H1 (cell line): ENCODE measurements around the gene ADM5. TPM values are rescaled to one million over a fixed set of nuclear protein-coding genes. Genes with fewer than 3 reads are reported as not detected.
A peak's percentile ranks its signal among the peaks of the same experiment; 100 is the strongest.

ENCODE experiments used
- CTCF ChIA-PET: fragments of 300-600 bp; sonication (Branson Sonifier 250); formaldehyde crosslinking; loops from one replicate; lab custom pipeline; 2021; ENCODE audit not compliant: partially characterized antibody; lab: Charles Lee
- POLR2A ChIA-PET: fragments of 300-600 bp; sonication (Branson Sonifier 250); formaldehyde crosslinking; loops from one replicate; lab custom pipeline; 2021; ENCODE audit warnings: inconsistent platforms; ENCODE audit not compliant: partially characterized antibody; lab: Charles Lee
- DNase-seq, 2 experiments: peaks; one replicate each; pipeline versions ENCODE4 v3.0.0 to v3.0.0-alpha.2; 2010 to 2022; ENCODE audit warnings: low spot score in 2 of 2, low read depth in 1 of 2, mixed read lengths in 1 of 2
- FAIRE-seq: peaks from 2 replicates; lab custom pipeline; 2011; peaks lifted over from hg19 to GRCh38; lab: Jason Lieb, UNC
- H2AFZ ChIP-seq: 2 replicates; pipeline ENCODE4 v1.8.1; 2012; ENCODE audit warnings: low read length, inconsistent platforms
- H2AK5ac ChIP-seq: 2 replicates; pipeline ENCODE4 v1.6.1; 2013; ENCODE audit warnings: low read depth, low read length
- H2BK120ac ChIP-seq: replicated peaks from 2 replicates; pipeline ENCODE3; 2013; ENCODE audit warnings: low read depth, low read length, inconsistent platforms
- H2BK12ac ChIP-seq: 2 replicates; pipeline ENCODE4 v1.6.1; 2013; ENCODE audit warnings: low read depth, low read length
- H2BK15ac ChIP-seq: 2 replicates; pipeline ENCODE4 v1.6.1; 2013; ENCODE audit warnings: low read length
- H2BK20ac ChIP-seq: 2 replicates; pipeline ENCODE4 v1.6.1; 2013; ENCODE audit warnings: low read length
- H2BK5ac ChIP-seq: 2 replicates; pipeline ENCODE4 v1.6.1; 2013; ENCODE audit warnings: low read depth, low read length
- H3K14ac ChIP-seq: 2 replicates; pipeline ENCODE4 v1.6.1; 2013; ENCODE audit warnings: inconsistent platforms; ENCODE audit not compliant: insufficient read length
- H3K18ac ChIP-seq: 2 replicates; pipeline ENCODE4 v1.6.1; 2013; ENCODE audit warnings: low read length; ENCODE audit errors: extremely low read depth
- H3K23ac ChIP-seq: 2 replicates; pipeline ENCODE4 v1.6.1; 2013; ENCODE audit warnings: inconsistent platforms; ENCODE audit not compliant: insufficient read length
- H3K23me2 ChIP-seq: 2 replicates; pipeline ENCODE4 v1.6.1; 2013; ENCODE audit warnings: low read depth, low read length
- H3K27ac ChIP-seq: 2 replicates; pipeline ENCODE4 v1.6.1; 2011; ENCODE audit warnings: low read depth, low read length, inconsistent platforms
- H3K27me3 ChIP-seq, 4 experiments: replicated peaks in 1 of 4; 1 replicate in 1 of 4; 2 replicates in 3 of 4; pipeline versions ENCODE4 v1.6.1 to v1.8.1; 2011 to 2013; ENCODE audit warnings: low read length in 3 of 4, mild to moderate bottlenecking in 3 of 4, inconsistent platforms in 2 of 4, mixed read lengths in 2 of 4, moderate library complexity in 1 of 4; ENCODE audit not compliant: control insufficient read depth in 3 of 4, insufficient read depth in 3 of 4; ENCODE audit errors: extremely low read depth in 1 of 4
- H3K36me3 ChIP-seq, 4 experiments: 2 replicates each; pipeline versions ENCODE4 v1.6.1 to v1.8.1; 2011 to 2013; ENCODE audit warnings: mild to moderate bottlenecking in 4 of 4, low read length in 3 of 4, moderate library complexity in 2 of 4, control low read depth in 1 of 4, inconsistent platforms in 1 of 4; ENCODE audit not compliant: insufficient read depth in 4 of 4, control insufficient read depth in 2 of 4
- H3K4ac ChIP-seq: replicated peaks from 2 replicates; pipeline ENCODE3; 2013; ENCODE audit warnings: low read length, low read depth, mixed read lengths, inconsistent platforms; ENCODE audit not compliant: insufficient read length
- H3K4me1 ChIP-seq, 4 experiments: replicated peaks in 1 of 4; 1 replicate in 1 of 4; 2 replicates in 3 of 4; pipeline versions ENCODE4 v1.6.1 to v1.8.1; 2011 to 2013; ENCODE audit warnings: low read length in 3 of 4, inconsistent platforms in 2 of 4, mixed read lengths in 1 of 4; ENCODE audit not compliant: insufficient read depth in 4 of 4, control insufficient read depth in 3 of 4
- H3K4me2 ChIP-seq, 2 experiments: 2 replicates each; pipeline versions ENCODE4 v1.6.1 to v1.8.1; 2011 to 2013; ENCODE audit warnings: low read depth in 2 of 2, low read length in 2 of 2, control low read depth in 1 of 2, inconsistent platforms in 1 of 2, mild to moderate bottlenecking in 1 of 2; ENCODE audit not compliant: insufficient read depth in 1 of 2
- H3K4me3 ChIP-seq, 4 experiments: fragments of 200-600, 300-600 bp in 1 of 4; sonication (generic), shearing (Covaris generic), sonication (Bioruptor Twin) in 1 of 4; 2 replicates each; pipeline versions ENCODE4 v1.5.1 to v1.8.1; 2011 to 2016; ENCODE audit warnings: low read length in 4 of 4, low read depth in 3 of 4, control low read depth in 2 of 4, inconsistent platforms in 2 of 4, mild to moderate bottlenecking in 2 of 4, mixed read lengths in 1 of 4, moderate library complexity in 1 of 4; ENCODE audit not compliant: insufficient read depth in 2 of 4; ENCODE audit errors: extremely low read depth in 1 of 4
- H3K56ac ChIP-seq: replicated peaks from 2 replicates; pipeline ENCODE3; 2013; ENCODE audit warnings: low read depth, mild to moderate bottlenecking, mixed read lengths, low read length, inconsistent platforms; ENCODE audit not compliant: insufficient read length
- H3K79me1 ChIP-seq: 2 replicates; pipeline ENCODE4 v1.6.1; 2013; ENCODE audit warnings: low read depth, low read length, control low read depth
- H3K79me2 ChIP-seq, 2 experiments: 2 replicates each; pipeline versions ENCODE4 v1.6.1 to v1.8.1; 2012 to 2013; ENCODE audit warnings: low read length in 2 of 2, mild to moderate bottlenecking in 2 of 2, inconsistent platforms in 1 of 2; ENCODE audit not compliant: insufficient read depth in 2 of 2, control insufficient read depth in 1 of 2
- H3K9ac ChIP-seq, 4 experiments: replicated peaks in 1 of 4; 1 replicate in 1 of 4; 2 replicates in 3 of 4; pipeline versions ENCODE4 v1.6.1 to v1.8.1; 2011 to 2013; ENCODE audit warnings: low read depth in 3 of 4, low read length in 3 of 4, control low read depth in 2 of 4, mild to moderate bottlenecking in 2 of 4, moderate library complexity in 2 of 4, inconsistent platforms in 1 of 4; ENCODE audit errors: extremely low read depth in 1 of 4
- H3K9me3 ChIP-seq, 2 experiments: 2 replicates each; pipeline versions ENCODE4 v1.6.1 to v1.8.1; 2012 to 2013; ENCODE audit warnings: mild to moderate bottlenecking in 2 of 2, moderate library complexity in 2 of 2, control low read depth in 1 of 2, inconsistent platforms in 1 of 2, low read depth in 1 of 2, low read length in 1 of 2, mixed read lengths in 1 of 2; ENCODE audit not compliant: insufficient read depth in 2 of 2
- H4K20me1 ChIP-seq, 2 experiments: replicated peaks in 1 of 2; 2 replicates each; pipeline versions ENCODE3 to v1.8.1; 2011 to 2013; ENCODE audit warnings: inconsistent platforms in 2 of 2, low read length in 2 of 2, mild to moderate bottlenecking in 1 of 2; ENCODE audit not compliant: insufficient read depth in 2 of 2, control insufficient read depth in 1 of 2
- H4K5ac ChIP-seq: 2 replicates; pipeline ENCODE4 v1.6.1; 2013; ENCODE audit warnings: low read length, low read depth, mixed read lengths, inconsistent platforms; ENCODE audit not compliant: insufficient read length
- H4K8ac ChIP-seq: 2 replicates; pipeline ENCODE4 v1.8.0; 2013; ENCODE audit warnings: mild to moderate bottlenecking, moderate library complexity, low read length, inconsistent platforms; ENCODE audit not compliant: insufficient read depth; ENCODE audit errors: extremely low read depth
- H4K91ac ChIP-seq: replicated peaks from 2 replicates; pipeline ENCODE3; 2013; ENCODE audit warnings: low read length, mixed read lengths, inconsistent platforms; ENCODE audit not compliant: insufficient read length
- CEBPB ChIP-seq: IDR thresholded peaks from 2 replicates; pipeline ENCODE4 v1.6.1; 2012; ENCODE audit warnings: low read depth, low read length
- CTBP2 ChIP-seq: IDR thresholded peaks from 2 replicates; pipeline ENCODE4 v1.7.0; 2011; ENCODE audit warnings: borderline replicate concordance, mild to moderate bottlenecking, moderate library complexity, mixed read lengths, low read length; ENCODE audit not compliant: insufficient read depth, insufficient read length
- EZH2 ChIP-seq: fragments of 200-600 bp; sonication (generic); IDR thresholded peaks from 2 replicates; pipeline ENCODE4 v1.7.1; 2012; ENCODE audit warnings: low read depth, mild to moderate bottlenecking, moderate library complexity, low read length, inconsistent platforms; ENCODE audit not compliant: severe bottlenecking
- JUND ChIP-seq: IDR thresholded peaks from 2 replicates; pipeline ENCODE4 v1.6.1; 2011; ENCODE audit warnings: mild to moderate bottlenecking, improper control_type of control experiment, low read length
- KDM1A ChIP-seq: fragments of 200-600, 300-600 bp; sonication (generic); IDR thresholded peaks from 2 replicates; pipeline ENCODE4 v1.7.1; 2016; ENCODE audit warnings: mild to moderate bottlenecking, low read length, borderline replicate concordance
- KDM4A ChIP-seq: IDR thresholded peaks from one replicate; pipeline ENCODE4 v1.7.1; 2012; ENCODE audit warnings: low read depth, mild to moderate bottlenecking, moderate library complexity, low read length, inconsistent platforms; ENCODE audit not compliant: severe bottlenecking
- NANOG ChIP-seq: IDR thresholded peaks from 2 replicates; pipeline ENCODE4 v1.6.1; 2011; ENCODE audit warnings: low read length, low read depth, mild to moderate bottlenecking, inconsistent platforms; ENCODE audit not compliant: insufficient read depth, poor library complexity, severe bottlenecking
- TAF7 ChIP-seq: optimal IDR thresholded peaks from 2 replicates; pipeline ENCODE3; 2011; ENCODE audit warnings: low read depth, mild to moderate bottlenecking, inconsistent platforms, low read length, moderate library complexity, borderline replicate concordance
- WGBS, 2 experiments: shearing (Covaris generic) in 1 of 2; methylation state at CpG; one replicate each; pipeline versions ENCODE4 v1.1.6 to v1.1.7; 2013 to 2015; ENCODE audit warnings: low lambda C conversion rate in 2 of 2, mixed read lengths in 2 of 2, inconsistent platforms in 1 of 2, low coverage in 1 of 2, missing lambda C conversion rate in 1 of 2; ENCODE audit not compliant: insufficient replicate concordance in 2 of 2, insufficient coverage in 1 of 2, insufficient read length in 1 of 2; ENCODE audit errors: extremely low coverage in 1 of 2, missing lambda C conversion rate in 1 of 2; 5-methylcytosine and 5-hydroxymethylcytosine counted together
- polyA plus RNA-seq, 7 experiments: library from polyadenylated mRNA; depleted of rRNA in 3 of 7; stranded (reverse) in 5 of 7; unstranded in 2 of 7; fragments of >200 nt in 5 of 7; fragments of 200-250 nt in 2 of 7; gene quantifications; 1 replicate in 5 of 7; 2 replicates in 1 of 7; 4 replicates in 1 of 7; pipeline versions ENCODE4 v1.2.1 to v1.2.3, GENCODE V29; 2011 to 2013; ENCODE audit warnings: missing spikeins in 2 of 7, mixed read lengths in 2 of 7
- total RNA-seq: library from RNA; stranded (reverse); fragmentation: NEBNext Ultra II Directional; extraction: Animal tissue kit (Norgen Biotek cat#: 25700); gene quantifications from 2 replicates; pipeline ENCODE4 v1.2.1, GENCODE V29; 2021
- TF ChIP-seq, protein P1 (sequence below), 3 experiments: IDR thresholded peaks; 1 replicate in 2 of 3; 2 replicates in 1 of 3; pipeline versions ENCODE4 v1.5.1 to v1.6.1; 2011; ENCODE audit warnings: low read length in 3 of 3, mild to moderate bottlenecking in 3 of 3, inconsistent platforms in 2 of 3, low read depth in 1 of 3, moderate library complexity in 1 of 3; ENCODE audit not compliant: insufficient read depth in 1 of 3; ENCODE audit errors: control extremely low read depth in 1 of 3
- TF ChIP-seq, protein P2 (sequence below): IDR thresholded peaks from 2 replicates; pipeline ENCODE4 v1.6.1; 2012; ENCODE audit warnings: inconsistent platforms

The ADM5 gene
- total and polyA plus RNA-seq, 2 of the 8 experiments (the other 6 are each of a cell fraction or from before 2014, with no cell fraction given), result 2.5 to 2.6 TPM

DNA sequence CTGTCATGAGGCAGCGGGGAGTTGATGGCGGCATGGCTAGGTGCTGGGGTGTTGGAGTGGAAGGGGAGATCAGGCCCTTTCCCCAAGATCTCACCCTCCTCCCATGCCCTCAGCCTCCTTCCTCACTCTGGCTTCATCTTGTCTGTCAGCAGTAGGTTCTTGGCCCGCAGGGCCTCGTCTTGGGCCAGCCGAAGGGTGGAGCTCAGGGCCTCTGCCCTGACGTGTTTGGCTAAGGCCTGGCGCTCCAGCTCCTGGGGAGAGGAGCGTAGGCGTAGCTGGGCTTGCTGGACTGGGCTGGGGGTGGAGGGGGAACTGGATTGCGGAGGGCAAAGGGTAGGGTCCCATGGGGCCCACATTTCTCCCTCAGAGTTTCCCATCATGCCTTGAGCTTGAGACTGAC lies 50.5 kb downstream of the ADM5 start:
- H3K4me3 ChIP-seq, result no peak overlapping the region
- no peak overlapping the region for H2AK5ac ChIP-seq
- no peak overlapping the region for H3K14ac ChIP-seq
- no peak for FAIRE-seq
- no peaks in the 10 kb centered on the region for H4K20me1 ChIP-seq
- 87% methylated on average over 10 of the region's 10 CpGs; no CpG with 5 or more reads in 1 of the 2 experiments for WGBS, 2 experiments
- no peak overlapping the region for H3K9ac ChIP-seq
- H4K5ac ChIP-seq, result no peak overlapping the region
- CTCF ChIA-PET, result interaction anchor here (0.6 to 3.6 kb wide), 5 partner anchors 11 to 160 kb away, joined by 3 to 18 read pairs (median 3); no protein-coding TSS in a partner anchor
- no peaks in the 10 kb centered on the region; a peak in 1 of 7 replicates for H3K4me1 ChIP-seq
- no peak overlapping the region for H2AFZ ChIP-seq
- H3K79me2 ChIP-seq, result no peaks in the 10 kb centered on the region
- H3K27me3 ChIP-seq, result no peaks in the 10 kb centered on the region
- peak overlapping the region; percentile 41; the same call in 1 of the 2 replicates for H2BK5ac ChIP-seq
- no peaks in the 10 kb centered on the region for H3K36me3 ChIP-seq
- H3K4ac ChIP-seq, result no peak overlapping the region
- no peaks in the 10 kb centered on the region for H3K79me1 ChIP-seq
- H2BK12ac ChIP-seq, result no peak overlapping the region; the same call in 1 of the 2 replicates
- POLR2A ChIA-PET, result interaction anchor here (1.2 kb wide), 1 partner anchor 27 kb away, joined by 3 read pairs; no protein-coding TSS in a partner anchor
- no peak overlapping the region for H4K91ac ChIP-seq
- no peak overlapping the region for H3K23ac ChIP-seq
- H3K4me2 ChIP-seq, result no peak overlapping the region
- no peaks in the 10 kb centered on the region for H3K9me3 ChIP-seq
- H3K27ac ChIP-seq, result no peak overlapping the region
- no peak overlapping the region for H3K18ac ChIP-seq
- no peak overlapping the region for H2BK120ac ChIP-seq
- H2BK15ac ChIP-seq, result no peak overlapping the region; the same call in 1 of the 2 replicates
- no peak for DNase-seq
- H2BK20ac ChIP-seq, result no peak overlapping the region
- H3K56ac ChIP-seq, result no peak overlapping the region
- no peaks in the 10 kb centered on the region for H3K23me2 ChIP-seq
- H4K8ac ChIP-seq, result no peak overlapping the region
- TF ChIP-seq, protein P1, sequence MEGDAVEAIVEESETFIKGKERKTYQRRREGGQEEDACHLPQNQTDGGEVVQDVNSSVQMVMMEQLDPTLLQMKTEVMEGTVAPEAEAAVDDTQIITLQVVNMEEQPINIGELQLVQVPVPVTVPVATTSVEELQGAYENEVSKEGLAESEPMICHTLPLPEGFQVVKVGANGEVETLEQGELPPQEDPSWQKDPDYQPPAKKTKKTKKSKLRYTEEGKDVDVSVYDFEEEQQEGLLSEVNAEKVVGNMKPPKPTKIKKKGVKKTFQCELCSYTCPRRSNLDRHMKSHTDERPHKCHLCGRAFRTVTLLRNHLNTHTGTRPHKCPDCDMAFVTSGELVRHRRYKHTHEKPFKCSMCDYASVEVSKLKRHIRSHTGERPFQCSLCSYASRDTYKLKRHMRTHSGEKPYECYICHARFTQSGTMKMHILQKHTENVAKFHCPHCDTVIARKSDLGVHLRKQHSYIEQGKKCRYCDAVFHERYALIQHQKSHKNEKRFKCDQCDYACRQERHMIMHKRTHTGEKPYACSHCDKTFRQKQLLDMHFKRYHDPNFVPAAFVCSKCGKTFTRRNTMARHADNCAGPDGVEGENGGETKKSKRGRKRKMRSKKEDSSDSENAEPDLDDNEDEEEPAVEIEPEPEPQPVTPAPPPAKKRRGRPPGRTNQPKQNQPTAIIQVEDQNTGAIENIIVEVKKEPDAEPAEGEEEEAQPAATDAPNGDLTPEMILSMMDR (IDR thresholded peaks at IDR 0.05; ENCODE audit: control extremely low read depth in 1 of 3, insufficient read depth in 1 of 3, low read depth in 1 of 3, low read length in 3 of 3), result no peak
- TF ChIP-seq TAF7 (no peak), EZH2 (no peak), KDM1A (no peak), JUND (no peak), KDM4A (no peak), CEBPB (no peak), NANOG (no peak), CTBP2 (no peak)
- TF ChIP-seq, protein P2, sequence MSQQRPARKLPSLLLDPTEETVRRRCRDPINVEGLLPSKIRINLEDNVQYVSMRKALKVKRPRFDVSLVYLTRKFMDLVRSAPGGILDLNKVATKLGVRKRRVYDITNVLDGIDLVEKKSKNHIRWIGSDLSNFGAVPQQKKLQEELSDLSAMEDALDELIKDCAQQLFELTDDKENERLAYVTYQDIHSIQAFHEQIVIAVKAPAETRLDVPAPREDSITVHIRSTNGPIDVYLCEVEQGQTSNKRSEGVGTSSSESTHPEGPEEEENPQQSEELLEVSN, result no peak
